Psoas muscle (tissue), 8 donors: ENCODE results near the gene LMO7. TPM values are rescaled to one million over a fixed set of nuclear protein-coding genes. Genes with fewer than 3 reads are reported as not detected.

ENCODE experiments used
- ATAC-seq, 4 donors: fragments of 200-7000 bp; cut with Tn5 transposase; one replicate each; pipeline ENCODE4 v1.9.1; 2020; ENCODE audit warnings: moderate library complexity in 3 of 4, mild to moderate bottlenecking in 2 of 4
- DNase-seq, 2 donors: peaks; one replicate each; pipeline ENCODE4 v3.0.0-alpha.2; 2020
- H3K27ac ChIP-seq: fragments of 200-600 bp; one replicate; pipeline ENCODE4 v1.8.0; 2022
- H3K27me3 ChIP-seq, 3 donors: fragments of 200-600 bp in 1 of 3; one replicate each; pipeline versions ENCODE4 v1.6.1 to v1.8.0; 2013 to 2022; ENCODE audit warnings: low read length in 2 of 3, mild to moderate bottlenecking in 2 of 3, moderate library complexity in 1 of 3; ENCODE audit not compliant: insufficient read depth in 3 of 3
- H3K36me3 ChIP-seq, 2 donors: fragments of 200-600 bp in 1 of 2; one replicate each; pipeline versions ENCODE4 v1.6.1 to v1.8.0; 2013 to 2022; ENCODE audit warnings: low read depth in 1 of 2, mild to moderate bottlenecking in 1 of 2, moderate library complexity in 1 of 2; ENCODE audit not compliant: insufficient read depth in 1 of 2
- H3K4me1 ChIP-seq: fragments of 200-600 bp; one replicate; pipeline ENCODE4 v1.8.0; 2022
- H3K4me3 ChIP-seq: fragments of 200-600 bp; one replicate; pipeline ENCODE4 v1.8.0; 2022; ENCODE audit warnings: mild to moderate bottlenecking
- H3K9me3 ChIP-seq: fragments of 200-600 bp; one replicate; pipeline ENCODE4 v1.8.0; 2022
- WGBS, 3 donors: extraction: QIAGEN DNeasy Blood & Tissue Kit; methylation state at CpG; one replicate each; pipeline versions ENCODE4 v1.1.6 to v1.1.7; 2013; 5-methylcytosine and 5-hydroxymethylcytosine counted together
- intact Hi-C, 2 donors: fragments of 100-400 bp; cut with DNase I; formaldehyde crosslinking; loops; one replicate each; pipeline versions ENCODE4 v1.11.0 to v1.14.2; 2022
- polyA plus RNA-seq, 3 donors: library from polyadenylated mRNA; stranded (reverse); fragments of 200-250 nt; gene quantifications; one replicate each; pipeline ENCODE4 v1.2.3, GENCODE V29; 2013
- total RNA-seq, 4 donors: library from RNA; stranded (reverse); fragmentation: NEBNext Ultra II Directional in 2 of 4; extraction: Animal tissue kit (Norgen Biotek cat#: 25700) in 2 of 4; gene quantifications; one replicate each; pipeline versions ENCODE4 v1.2.1 to v1.2.4, GENCODE V29; 2021 to 2023
- TF ChIP-seq, protein P1 (sequence below): fragments of 200-600 bp; IDR thresholded peaks from one replicate; pipeline ENCODE4 v1.8.0; 2022; ENCODE audit warnings: antibody characterized with exemption
- donor health status: healthy with polysubstance abuse.
- donor health status: DM: no; HTN: no; CAD: no; lungs with moderate emphysema.
- donor health status: Bipolar disorder and iron deficiency.
- donor health status: healthy.
- donor health status: DM: yes; HTN: yes; CAD: no.
- donor health status: DM: no; HTN: no; CAD: no.
- donor health status: DM: no; HTN: no; CAD: no.
- donor health status: DM: yes; HTN: yes; CAD: no.

LMO7 gene
- total and polyA plus RNA-seq, 7 donors: 15.3 to 271 (median 97.9) TPM

GRCh38 chr13:75769141-75769905 lies 133.2 kb downstream of the LMO7 start:
- DNase-seq: no peak
- H3K27me3 ChIP-seq: no peaks in the 10 kb centered on the region
- H3K27ac ChIP-seq: peak overlapping the region; percentile 89
- intact Hi-C loops: no loop called here
- H3K4me3 ChIP-seq: peak overlapping the region; percentile 69
- TF ChIP-seq, protein P1, sequence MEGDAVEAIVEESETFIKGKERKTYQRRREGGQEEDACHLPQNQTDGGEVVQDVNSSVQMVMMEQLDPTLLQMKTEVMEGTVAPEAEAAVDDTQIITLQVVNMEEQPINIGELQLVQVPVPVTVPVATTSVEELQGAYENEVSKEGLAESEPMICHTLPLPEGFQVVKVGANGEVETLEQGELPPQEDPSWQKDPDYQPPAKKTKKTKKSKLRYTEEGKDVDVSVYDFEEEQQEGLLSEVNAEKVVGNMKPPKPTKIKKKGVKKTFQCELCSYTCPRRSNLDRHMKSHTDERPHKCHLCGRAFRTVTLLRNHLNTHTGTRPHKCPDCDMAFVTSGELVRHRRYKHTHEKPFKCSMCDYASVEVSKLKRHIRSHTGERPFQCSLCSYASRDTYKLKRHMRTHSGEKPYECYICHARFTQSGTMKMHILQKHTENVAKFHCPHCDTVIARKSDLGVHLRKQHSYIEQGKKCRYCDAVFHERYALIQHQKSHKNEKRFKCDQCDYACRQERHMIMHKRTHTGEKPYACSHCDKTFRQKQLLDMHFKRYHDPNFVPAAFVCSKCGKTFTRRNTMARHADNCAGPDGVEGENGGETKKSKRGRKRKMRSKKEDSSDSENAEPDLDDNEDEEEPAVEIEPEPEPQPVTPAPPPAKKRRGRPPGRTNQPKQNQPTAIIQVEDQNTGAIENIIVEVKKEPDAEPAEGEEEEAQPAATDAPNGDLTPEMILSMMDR: no peak
- ATAC-seq: no peak
- peaks cover 81% of the 10 kb centered on the region for H3K4me1 ChIP-seq
- H3K9me3 ChIP-seq: no peaks in the 10 kb centered on the region
- H3K36me3 ChIP-seq: no peaks in the 10 kb centered on the region
- WGBS, 3 donors: 10 to 44% (median 24%) methylated on average over 1 of the region's 1 CpG

DNA sequence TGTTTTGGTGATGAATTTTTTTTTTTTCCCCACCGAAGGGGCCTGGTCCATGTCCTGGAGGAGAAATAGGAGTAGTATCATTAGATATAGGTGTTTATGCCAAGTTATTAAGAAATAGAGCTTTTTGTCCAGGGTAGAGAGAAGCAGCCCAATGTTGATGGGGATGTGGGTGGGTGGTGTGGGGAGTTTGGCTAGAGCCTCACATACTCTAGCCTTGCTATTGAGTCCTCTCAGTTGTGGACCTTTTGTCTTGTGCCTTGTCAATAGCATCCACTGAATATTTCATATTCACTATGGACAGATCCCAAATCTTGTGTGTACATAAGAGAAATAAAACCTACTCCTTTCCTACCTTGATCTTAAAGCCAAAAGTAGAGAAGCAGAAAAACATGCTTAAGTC lies 134.0 kb downstream of the LMO7 start:
- H3K27me3 ChIP-seq: no peaks in the 10 kb centered on the region
- ATAC-seq (peak in 1 of 4 donors; percentile 11), DNase-seq (no peak)
- H3K4me3 ChIP-seq: peak overlapping the region; percentile 69
- TF ChIP-seq, protein P1: no peak
- no peaks in the 10 kb centered on the region for H3K36me3 ChIP-seq
- WGBS, 3 donors: 33 to 50% (median 35%) methylated on average over 1 of the region's 1 CpG
- peak overlapping the region; percentile 89 for H3K27ac ChIP-seq
- intact Hi-C loops: no loop called here
- H3K9me3 ChIP-seq: no peaks in the 10 kb centered on the region
- peaks cover 87% of the 10 kb centered on the region for H3K4me1 ChIP-seq

GRCh38 chr13:75770592-75771011 lies 134.5 kb downstream of the LMO7 start:
- 26 to 52% (median 29%) methylated on average over 3 of the region's 3 CpGs for WGBS, 3 donors
- TF ChIP-seq, protein P1: no peak
- no peak for DNase-seq
- Histone ChIP-seq H3K4me3 (peak overlapping the region; percentile 69), H3K36me3 (no peaks in the 10 kb centered on the region), H3K27me3 (no peaks in the 10 kb centered on the region), H3K4me1 (peaks cover 84% of the 10 kb centered on the region), H3K27ac (peak overlapping the region; percentile 89), H3K9me3 (no peaks in the 10 kb centered on the region)
- ATAC-seq: peak; percentile 38 to 62 (median 48)
- intact Hi-C loops: no loop called here

- Histone ChIP-seq H3K4me1 (peaks cover 78% of the 10 kb centered on the region), H3K9me3 (no peaks in the 10 kb centered on the region), H3K27ac (peak overlapping the region; percentile 89), H3K27me3 (no peaks in the 10 kb centered on the region), H3K4me3 (peak overlapping the region; percentile 40), H3K36me3 (no peaks in the 10 kb centered on the region)
- TF ChIP-seq, protein P1: no peak
- ATAC-seq (no peak), DNase-seq (no peak)
- intact Hi-C loops: no loop called here
- WGBS, 3 donors: 25 to 38% (median 33%) methylated on average over 1 of the region's 1 CpG
These were observed 135.1 kb downstream of the LMO7 start for GRCh38 chr13:75771226-75771625.
